ENCODE data around the gene SETX. TPM values are rescaled to one million over a fixed set of nuclear protein-coding genes. Genes with fewer than 3 reads are reported as not detected.
A peak's percentile ranks its signal among the peaks of the same experiment; 100 is the strongest.
"Not testable (repeated sequence)": the region's sequence is repeated elsewhere in the genome, so short reads cannot be mapped to it uniquely, and the experiment has no call there.

Gene SETX
- 10 to 100 TPM; 23.8 to 38.6 (median 33.2) TPM for polyA plus RNA-seq (ENCODE audit: insufficient read length in 10 of 10)
- long read RNA-seq, donor 1 = 0 reads
- long read RNA-seq, donor 2 = 0 reads
- long read RNA-seq, donor 3 = 0 reads
- long read RNA-seq, donor 4 = 0 reads
- long read RNA-seq, donor 5 = 0 reads
- long read RNA-seq, donor 6, partial matches to known transcripts = 0 of 1 reads
- long read RNA-seq, donor 6, other reads (novel, unspliced or antisense) = 0 of 1 reads
- long read RNA-seq, donor 7 = 0 reads
- long read RNA-seq, donor 8 = 0 reads
- long read RNA-seq, donor 9 = 0 reads

DNA sequence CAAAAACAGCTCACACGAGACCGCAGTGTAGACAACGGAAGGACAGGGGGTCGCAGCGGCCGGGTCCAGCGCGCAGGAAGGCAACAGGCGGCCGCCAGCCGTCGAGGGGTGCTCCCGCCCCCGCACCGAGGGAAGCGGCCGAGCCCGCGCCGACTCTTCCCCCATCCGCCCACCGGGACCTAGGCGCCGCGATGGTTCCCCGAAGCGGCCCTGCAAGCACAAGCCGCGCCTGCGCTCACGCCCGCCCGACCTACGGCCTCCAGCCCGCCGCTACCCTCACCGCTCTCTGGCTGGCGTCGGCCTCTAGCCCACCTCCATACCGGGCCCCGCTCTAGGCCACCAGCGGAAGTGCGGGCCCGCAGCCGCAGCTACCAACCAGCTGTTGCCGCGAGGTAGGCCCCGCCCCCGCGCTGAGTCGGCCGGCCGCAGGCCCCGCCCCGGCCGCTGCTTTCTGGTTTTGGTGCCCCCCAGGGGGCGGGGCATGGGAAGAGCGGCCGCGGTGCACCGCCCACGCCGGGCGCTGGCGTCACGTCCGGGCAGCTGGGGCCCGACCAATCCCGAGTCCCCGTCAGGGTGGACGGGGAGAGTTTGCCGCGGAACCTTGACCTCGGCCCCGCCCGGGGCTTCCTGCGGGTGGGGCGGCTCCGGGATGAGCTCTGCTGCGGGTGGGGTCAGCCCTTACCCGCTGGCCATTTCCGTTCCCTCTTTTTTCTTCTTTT, at the start of gene SETX:
SETX (minus strand) TSS at position 350 of the 719 bp plus-strand sequence. CDS start 5,558 bp downstream, outside the sequence.
- peak; percentile 97 to 99 (median 99) for DNase-seq

- DNase-seq = peak in 1 of 3 donors; percentile 22
Measured at GRCh38 chr9:132404228-132404881, 49.6 kb upstream of the SETX start.

- no peak for DNase-seq
Measured at GRCh38 chr9:132401824-132402223, 47.0 kb upstream of the SETX start.

- DNase-seq = no peak
Measured at GRCh38 chr9:132395560-132395959, 40.8 kb upstream of the SETX start.

DNA sequence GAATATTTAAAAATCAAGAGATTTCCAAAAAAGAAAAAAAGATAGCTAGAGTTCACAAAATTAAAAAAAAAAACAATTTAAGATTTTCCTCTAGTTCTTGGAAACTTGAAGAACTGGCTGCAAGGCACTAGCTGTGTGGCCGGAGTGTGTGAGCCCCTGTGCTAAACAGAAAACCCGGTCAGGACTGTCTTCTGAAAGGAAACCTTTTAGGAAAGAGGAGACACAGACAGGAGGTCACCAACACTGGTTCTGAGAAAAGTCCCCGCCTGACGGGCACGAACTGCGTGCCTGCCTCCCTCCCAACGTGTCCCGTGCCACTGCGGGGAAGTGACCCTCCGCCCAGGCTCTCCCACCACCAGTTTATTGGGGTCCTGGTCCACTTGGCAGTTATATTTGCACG, 36.7 kb upstream of the SETX start:
- no peak for DNase-seq

DNA sequence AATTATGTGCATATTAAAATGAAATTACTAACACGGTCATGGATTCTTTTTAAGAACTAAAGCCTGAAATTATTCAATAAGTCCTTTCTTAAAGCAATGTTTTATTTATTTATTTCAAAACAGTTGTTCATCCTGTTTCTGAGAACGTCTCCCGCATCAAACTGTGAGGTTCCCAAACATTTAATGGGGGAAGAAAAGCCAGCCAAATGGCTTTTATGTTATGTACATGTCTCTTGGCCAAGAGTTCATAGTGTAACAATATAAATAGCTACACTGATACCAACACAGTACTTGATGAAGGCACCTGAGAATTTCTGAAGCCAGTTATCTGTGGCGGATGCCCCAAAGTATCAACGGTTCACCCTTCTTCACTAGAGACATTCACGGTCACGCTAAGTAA, 36.2 kb upstream of the SETX start:
- DNase-seq = no peak

DNA sequence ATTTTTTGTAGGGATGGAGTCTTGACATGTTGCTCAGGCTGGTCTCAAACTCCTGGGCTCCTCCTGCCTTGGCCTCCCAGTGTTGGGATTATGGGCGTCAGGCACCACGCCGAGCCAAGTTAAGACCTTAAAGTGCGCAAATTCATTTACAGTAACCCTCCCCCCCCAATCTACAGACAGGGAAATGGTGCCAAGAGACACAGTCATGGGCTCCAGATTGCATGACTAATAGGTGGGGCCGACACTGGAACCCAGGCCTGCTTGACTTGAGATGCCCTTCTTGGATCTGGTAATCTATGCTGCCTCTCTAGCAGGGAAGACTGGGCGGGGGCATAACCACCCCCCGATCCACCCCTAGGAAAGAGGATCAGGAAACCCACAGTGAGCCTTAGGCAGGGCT, 32.3 kb upstream of the SETX start:
- no peak for DNase-seq

DNA sequence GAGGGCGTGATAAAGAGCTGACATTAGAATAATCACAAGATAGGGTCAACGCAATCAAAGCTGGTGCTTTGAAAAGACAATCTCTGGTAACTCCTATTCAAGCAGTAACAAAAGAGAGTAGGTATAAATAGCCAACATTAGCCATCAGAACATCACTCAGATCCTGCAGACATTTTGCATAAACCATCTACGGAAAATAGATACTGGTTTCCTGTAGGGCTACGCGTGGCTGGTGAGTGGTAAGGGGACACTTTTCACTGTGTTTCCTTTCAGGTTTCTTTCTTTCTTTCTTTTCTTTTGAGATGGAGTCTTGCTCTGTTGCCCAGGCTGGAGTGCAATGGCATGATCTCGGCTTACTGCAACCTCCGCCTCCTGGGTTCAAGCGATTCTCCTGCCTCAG, 29.6 kb upstream of the SETX start:
- no peak for DNase-seq

GRCh38 chr9:132383462-132383883, 28.7 kb upstream of the SETX start:
- DNase-seq = no peak

DNA sequence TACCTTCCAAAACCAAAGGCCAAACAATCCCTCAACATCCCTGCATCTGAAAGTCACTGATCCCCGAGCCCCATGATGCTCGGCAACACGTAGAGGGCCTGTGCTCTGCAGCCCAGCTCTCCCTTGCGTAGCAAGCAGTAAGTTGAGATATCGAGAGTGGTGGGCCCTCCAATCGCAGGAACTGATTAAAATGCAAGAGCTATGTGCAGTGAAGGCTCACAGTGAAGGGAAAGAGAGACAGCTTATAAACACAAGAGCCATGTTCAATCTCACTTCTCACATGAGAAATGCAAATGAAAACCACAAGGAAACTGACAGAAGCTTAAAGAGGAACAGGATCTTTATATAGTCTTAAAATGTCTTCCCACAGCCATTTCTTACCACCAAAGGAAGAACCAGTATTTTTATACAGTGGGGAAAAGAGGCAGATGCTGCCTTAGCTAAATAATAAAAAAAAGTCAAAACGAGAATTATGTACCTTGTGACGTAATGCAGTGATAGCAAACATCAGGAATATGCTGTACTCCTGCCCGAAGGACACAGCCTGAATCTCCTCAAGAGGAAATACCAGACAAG, 27.3 kb upstream of the SETX start:
- no peak for DNase-seq

DNA sequence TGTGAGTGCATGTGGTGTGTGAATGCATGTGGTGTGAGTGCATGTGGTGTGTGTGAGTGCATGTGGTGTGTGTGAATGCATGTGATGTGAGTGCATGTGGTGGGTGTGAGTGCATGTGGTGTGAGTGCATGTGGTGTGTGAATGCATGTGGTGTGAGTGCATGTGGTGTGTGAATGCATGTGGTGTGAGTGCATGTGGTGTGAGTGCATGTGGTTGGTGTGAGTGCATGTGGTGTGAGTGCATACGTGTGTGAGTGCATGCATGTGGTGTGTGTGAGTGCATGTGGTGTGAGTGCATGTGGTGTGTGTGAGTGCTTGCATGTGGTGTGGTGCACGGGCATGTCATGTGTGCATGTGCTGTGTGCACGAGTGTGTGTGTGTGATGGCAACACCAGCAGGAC, 23.6 kb upstream of the SETX start:
- DNase-seq = not testable (repeated sequence)

DNA sequence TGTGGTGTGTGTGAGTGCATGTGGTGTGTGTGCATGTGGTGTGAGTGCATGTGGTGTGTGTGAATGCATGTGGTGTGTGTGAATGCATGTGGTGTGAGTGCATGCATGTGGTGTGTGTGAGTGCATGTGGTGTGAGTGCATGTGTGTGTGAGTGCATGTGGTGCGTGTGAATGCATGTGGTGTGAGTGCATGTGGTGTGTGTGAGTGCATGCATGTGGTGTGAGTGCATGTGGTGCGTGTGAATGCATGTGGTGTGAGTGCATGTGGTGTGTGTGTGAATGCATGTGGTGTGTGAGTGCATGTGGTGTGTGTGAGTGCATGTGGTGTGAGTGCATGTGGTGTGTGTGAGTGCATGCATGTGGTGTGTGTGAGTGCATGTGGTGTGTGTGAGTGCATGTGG, 23.0 kb upstream of the SETX start:
- DNase-seq = not testable (repeated sequence)

DNA sequence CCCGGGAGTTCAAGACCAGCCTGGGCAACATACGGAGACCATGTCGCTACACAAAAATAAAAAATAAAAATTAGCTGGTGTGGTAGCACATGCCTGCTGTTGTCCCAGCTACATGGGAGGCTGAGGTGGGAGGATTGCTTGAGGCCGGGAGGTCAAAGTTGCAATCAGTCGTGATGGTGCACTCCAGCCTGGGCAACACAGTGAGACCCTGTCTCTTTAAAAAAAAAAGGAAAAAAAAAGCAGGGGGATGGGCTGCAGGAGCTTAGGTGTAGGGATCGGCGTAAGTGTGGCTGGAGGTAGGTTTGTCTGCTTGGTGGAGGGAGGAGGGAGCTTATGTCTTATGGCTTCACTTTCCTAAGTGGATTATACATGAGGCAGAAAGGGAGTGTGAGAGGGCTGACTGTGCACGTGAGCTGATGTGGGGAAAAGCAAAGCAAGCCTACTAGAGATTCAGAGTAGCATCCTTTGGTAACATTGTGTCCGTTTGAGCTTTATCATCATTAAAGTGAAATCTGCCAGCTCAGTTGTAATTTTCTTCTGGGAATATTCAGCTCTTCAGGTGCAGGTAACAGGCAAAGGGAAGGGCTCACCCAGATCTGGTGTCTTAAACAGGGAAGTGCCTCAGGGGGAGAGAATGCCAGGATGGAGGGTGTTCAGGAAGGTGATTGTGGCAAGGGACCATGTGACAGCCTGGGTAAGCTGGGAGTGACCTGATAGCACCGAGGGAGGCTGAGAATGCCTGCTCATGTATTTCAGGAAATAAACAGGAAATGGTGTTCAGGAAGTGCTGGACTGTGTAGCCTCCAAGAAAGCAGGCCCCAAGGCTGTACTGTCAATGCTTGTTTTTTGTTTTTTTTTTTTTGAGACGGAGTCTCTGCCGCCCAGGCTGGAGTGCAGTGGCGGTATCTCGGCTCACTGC, 17.6 kb upstream of the SETX start:
- peak; percentile 15 to 55 (median 34) for DNase-seq

GRCh38 chr9:132370592-132370991, 15.8 kb upstream of the SETX start:
- DNase-seq = no peak

- DNase-seq = no peak
Measured at GRCh38 chr9:132369421-132369820, 14.6 kb upstream of the SETX start.

- no peak for DNase-seq
Measured at GRCh38 chr9:132367613-132368313, 13.0 kb upstream of the SETX start.

- DNase-seq = no peak
Measured at GRCh38 chr9:132366481-132366880, 11.7 kb upstream of the SETX start.

- no peak for DNase-seq
Measured at GRCh38 chr9:132365986-132366385, 11.2 kb upstream of the SETX start.

DNA sequence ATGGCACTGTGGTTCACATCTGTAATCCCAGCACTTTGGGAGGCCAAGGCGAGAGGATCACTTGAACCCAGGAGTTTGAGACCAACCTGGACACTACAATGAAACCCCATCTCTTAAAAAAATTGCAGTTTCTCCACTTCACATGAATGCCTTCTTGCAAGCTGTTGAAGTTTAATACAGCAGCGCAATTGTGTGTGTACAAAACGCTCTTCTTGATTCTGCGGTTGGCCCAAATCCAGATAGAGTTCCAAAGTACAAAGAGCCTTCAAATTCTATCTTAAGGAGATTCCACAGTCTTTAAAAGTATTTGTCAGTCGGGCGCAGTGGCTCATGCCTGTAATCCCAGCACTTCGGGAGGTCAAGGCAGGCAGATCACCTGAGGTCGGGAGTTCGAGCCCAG, 9.3 kb upstream of the SETX start:
- DNase-seq = no peak

GRCh38 chr9:132357764-132358163, 3.0 kb upstream of the SETX start:
- DNase-seq = no peak

All from muscle of back (tissue), 13 donors.